Measurements from ENCODE around the gene ZNF638.

ZNF638 gene

GRCh38 chr2:71472019-71472418 is 140.4 kb downstream of the ZNF638 start:
- no peak for DNase-seq (ENCODE audit: low read depth, low spot score)

- DNase-seq (ENCODE audit: low read depth, low spot score): no peak
Observed at GRCh38 chr2:71473346-71474031, 141.9 kb downstream of the ZNF638 start.

GRCh38 chr2:71474116-71474743 is 142.6 kb downstream of the ZNF638 start:
- no peak for DNase-seq (ENCODE audit: low read depth, low spot score)

- DNase-seq (ENCODE audit: low read depth, low spot score): no peak
Observed at GRCh38 chr2:71474744-71475397, 143.3 kb downstream of the ZNF638 start.

GRCh38 chr2:71476495-71476894 is 144.9 kb downstream of the ZNF638 start:
- DNase-seq (ENCODE audit: low read depth, low spot score): no peak

- no peak for DNase-seq (ENCODE audit: low read depth, low spot score)
Observed at GRCh38 chr2:71477231-71477691, 145.7 kb downstream of the ZNF638 start.

- DNase-seq (ENCODE audit: low read depth, low spot score): no peak
Observed at GRCh38 chr2:71478806-71479205, 147.2 kb downstream of the ZNF638 start.

- no peak for DNase-seq (ENCODE audit: low read depth, low spot score)
Observed at GRCh38 chr2:71479261-71479660, 147.7 kb downstream of the ZNF638 start.

- DNase-seq (ENCODE audit: low read depth, low spot score): no peak
Observed at GRCh38 chr2:71481111-71481510, 149.5 kb downstream of the ZNF638 start.

GRCh38 chr2:71482055-71482454 is 150.5 kb downstream of the ZNF638 start:
- no peak for DNase-seq (ENCODE audit: low read depth, low spot score)

GRCh38 chr2:71483246-71483645 is 151.7 kb downstream of the ZNF638 start:
- no peak for DNase-seq (ENCODE audit: low read depth, low spot score)

- no peak for DNase-seq (ENCODE audit: low read depth, low spot score)
Observed at GRCh38 chr2:71484354-71484753, 152.8 kb downstream of the ZNF638 start.

All from iPS DF 19.7 (cell line).